HepG2 (cell line): ENCODE data around the gene SEM1.

Source experiments
- CTCF ChIP-seq: sonication (generic); formaldehyde crosslinking; IDR thresholded peaks from 2 replicates; pipeline ENCODE4 v1.5.0; 2020; ENCODE audit warnings: mild to moderate bottlenecking, missing genetic modification reagents, moderate library complexity
- GABPA ChIP-seq, 2 experiments: IDR thresholded peaks; 2 replicates each; pipeline ENCODE4 v1.6.1; 2011 to 2016; ENCODE audit warnings: low read depth in 2 of 2, low read length in 1 of 2, missing biosample characterization in 1 of 2, missing genetic modification characterization in 1 of 2
- TF ChIP-seq, protein P1 (sequence below), 2 experiments: sonication (generic) in 1 of 2; formaldehyde crosslinking in 1 of 2; IDR thresholded peaks; 2 replicates each; pipeline versions ENCODE4 v1.5.1 to v1.6.1; 2011 to 2020; ENCODE audit warnings: borderline replicate concordance in 1 of 2, low read depth in 1 of 2, low read length in 1 of 2, mild to moderate bottlenecking in 1 of 2, missing genetic modification reagents in 1 of 2, moderate library complexity in 1 of 2

- no peak for TF ChIP-seq GABPA (IDR thresholded peaks at IDR 0.05; ENCODE audit: low read depth, low read length)
- TF ChIP-seq GABPA (CRISPR knock-in tag; IDR thresholded peaks at IDR 0.05; ENCODE audit: low read depth): no peak
- TF ChIP-seq, protein P1, sequence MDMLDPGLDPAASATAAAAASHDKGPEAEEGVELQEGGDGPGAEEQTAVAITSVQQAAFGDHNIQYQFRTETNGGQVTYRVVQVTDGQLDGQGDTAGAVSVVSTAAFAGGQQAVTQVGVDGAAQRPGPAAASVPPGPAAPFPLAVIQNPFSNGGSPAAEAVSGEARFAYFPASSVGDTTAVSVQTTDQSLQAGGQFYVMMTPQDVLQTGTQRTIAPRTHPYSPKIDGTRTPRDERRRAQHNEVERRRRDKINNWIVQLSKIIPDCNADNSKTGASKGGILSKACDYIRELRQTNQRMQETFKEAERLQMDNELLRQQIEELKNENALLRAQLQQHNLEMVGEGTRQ (IDR thresholded peaks at IDR 0.05; ENCODE audit: low read depth, low read length): no peak
- TF ChIP-seq, protein P1 (CRISPR knock-in tag; IDR thresholded peaks at IDR 0.05; ENCODE audit: borderline replicate concordance): no peak
- no peak for TF ChIP-seq CTCF (CRISPR knock-in tag)
These were observed 14.1 kb downstream of the SEM1 start for GRCh38 chr7:96695581-96695980.
